GM10847 (cell line): ENCODE data around the gene KIF1B.

Experiments
- POLR2A ChIP-seq: IDR thresholded peaks from 2 replicates; pipeline ENCODE4 v1.6.1; 2011; ENCODE audit not compliant: insufficient read length; ENCODE audit errors: extremely low read depth

The KIF1B gene

GRCh38 chr1:10211805-10212410, 1.5 kb downstream of the KIF1B start:
- TF ChIP-seq POLR2A, result no peak

- no peak for TF ChIP-seq POLR2A
Observed at GRCh38 chr1:10212476-10212875, 2.1 kb downstream of the KIF1B start.

- no peak for TF ChIP-seq POLR2A
Observed at GRCh38 chr1:10213186-10213705, 2.9 kb downstream of the KIF1B start.

- no peak for TF ChIP-seq POLR2A
Observed at GRCh38 chr1:10216090-10216749, 5.8 kb downstream of the KIF1B start.

GRCh38 chr1:10217748-10218441, 7.5 kb downstream of the KIF1B start:
- no peak for TF ChIP-seq POLR2A

GRCh38 chr1:10220200-10220599, 9.8 kb downstream of the KIF1B start:
- no peak for TF ChIP-seq POLR2A

- no peak for TF ChIP-seq POLR2A
Observed at GRCh38 chr1:10225573-10225972, 15.2 kb downstream of the KIF1B start.

- TF ChIP-seq POLR2A, result no peak
Observed at GRCh38 chr1:10228528-10228927, 18.2 kb downstream of the KIF1B start.

- no peak for TF ChIP-seq POLR2A
Observed at GRCh38 chr1:10229903-10230302, 19.5 kb downstream of the KIF1B start.

GRCh38 chr1:10232163-10232562, 21.8 kb downstream of the KIF1B start:
- TF ChIP-seq POLR2A, result no peak

- TF ChIP-seq POLR2A, result no peak
Observed at GRCh38 chr1:10236405-10237156, 26.2 kb downstream of the KIF1B start.

GRCh38 chr1:10237157-10237539, 26.8 kb downstream of the KIF1B start:
- TF ChIP-seq POLR2A, result no peak

- TF ChIP-seq POLR2A, result no peak
Observed at GRCh38 chr1:10242135-10242534, 31.8 kb downstream of the KIF1B start.

GRCh38 chr1:10242811-10243210, 32.4 kb downstream of the KIF1B start:
- TF ChIP-seq POLR2A, result no peak

- no peak for TF ChIP-seq POLR2A
Observed at GRCh38 chr1:10245674-10246073, 35.3 kb downstream of the KIF1B start.
